CD4-positive, alpha-beta T cell treated with Interleukin-4 for 1 hour (primary cell): ENCODE measurements around the gene ZNF48.
"Not testable (repeated sequence)": the region's sequence is repeated elsewhere in the genome, so short reads cannot be mapped to it uniquely, and the experiment has no call there.

Experiments used
- DNase-seq, 2 donors: peaks; one replicate each; pipeline ENCODE4 v3.0.0-alpha.2; 2020 to 2022

The ZNF48 gene

DNA sequence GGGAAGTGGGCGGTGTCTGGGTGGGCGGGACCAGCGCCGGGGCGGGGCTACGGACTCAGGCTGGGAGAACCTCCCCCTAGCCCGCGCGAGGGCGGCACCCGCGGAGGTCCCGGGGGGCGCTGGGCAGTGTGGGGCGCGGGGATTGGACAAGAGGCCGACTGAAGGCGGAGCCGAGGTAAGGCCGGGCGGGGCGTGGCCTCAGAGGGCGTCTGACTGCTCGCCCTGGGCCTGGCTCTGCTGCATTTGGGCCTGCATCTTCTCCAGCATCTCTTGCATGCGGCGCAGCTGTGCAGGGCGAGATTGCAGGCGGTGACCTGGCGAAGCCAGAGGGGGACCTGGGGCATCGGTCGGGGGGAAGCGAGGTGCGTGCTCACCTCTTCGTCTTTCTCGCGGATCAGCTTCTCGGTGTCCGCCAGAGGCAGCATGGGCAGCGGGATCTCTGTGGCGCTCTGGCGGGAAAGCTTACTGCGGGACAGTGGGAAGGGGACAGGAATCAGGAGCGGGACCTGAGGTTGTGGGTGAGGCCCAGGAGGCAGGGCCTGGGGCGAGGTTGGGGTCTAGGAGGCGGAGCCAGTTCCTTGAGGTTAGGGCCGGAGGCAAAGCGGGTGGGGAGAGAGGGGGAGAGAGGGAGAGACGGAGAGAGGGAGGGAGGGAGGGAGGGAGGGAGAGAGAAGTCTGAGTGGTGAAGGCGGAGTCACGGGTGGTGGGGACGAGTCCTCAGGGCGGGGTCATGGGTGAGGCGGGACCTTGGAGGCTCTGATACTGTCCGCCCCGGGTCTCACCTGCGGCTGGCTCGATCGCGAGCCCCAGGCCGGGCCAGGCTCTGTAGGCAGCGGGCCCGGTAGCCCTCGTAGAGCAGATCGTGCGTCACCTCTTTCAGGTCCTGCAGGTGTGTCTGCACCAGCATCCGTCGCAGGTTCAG lies 16.7 kb upstream of the ZNF48 start:
- peak; percentile 99 for DNase-seq

DNA sequence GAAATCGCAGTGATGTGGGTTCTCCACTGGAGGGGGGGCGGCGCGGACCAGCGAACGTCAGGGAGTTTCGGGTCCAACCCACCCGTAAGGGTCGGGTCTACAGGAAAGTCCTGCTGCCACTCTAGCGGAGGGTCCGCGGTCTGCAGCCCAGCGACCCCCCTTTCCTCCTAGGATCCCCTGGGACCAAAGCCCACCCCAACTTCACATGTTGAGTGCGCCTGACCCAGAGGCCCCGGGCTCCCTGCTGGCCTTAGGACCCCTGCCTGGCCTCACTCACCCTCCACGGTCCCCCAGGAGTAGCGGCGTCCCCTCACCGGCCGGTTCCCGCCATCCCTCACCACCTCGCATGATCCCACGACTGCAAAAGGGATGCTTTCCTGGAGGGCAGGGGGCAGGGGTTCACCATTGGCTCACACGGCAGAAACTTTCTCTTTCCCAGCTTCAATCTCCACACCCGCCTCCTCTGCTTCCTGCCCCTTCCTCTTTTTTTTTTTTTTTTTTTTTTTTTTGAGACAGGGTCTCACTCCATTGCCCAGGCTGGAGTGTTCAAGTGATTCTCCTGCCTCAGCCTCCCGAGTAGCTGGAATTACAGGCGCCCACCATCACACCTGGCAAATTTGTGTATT lies 15.9 kb upstream of the ZNF48 start:
- no peak for DNase-seq

DNA sequence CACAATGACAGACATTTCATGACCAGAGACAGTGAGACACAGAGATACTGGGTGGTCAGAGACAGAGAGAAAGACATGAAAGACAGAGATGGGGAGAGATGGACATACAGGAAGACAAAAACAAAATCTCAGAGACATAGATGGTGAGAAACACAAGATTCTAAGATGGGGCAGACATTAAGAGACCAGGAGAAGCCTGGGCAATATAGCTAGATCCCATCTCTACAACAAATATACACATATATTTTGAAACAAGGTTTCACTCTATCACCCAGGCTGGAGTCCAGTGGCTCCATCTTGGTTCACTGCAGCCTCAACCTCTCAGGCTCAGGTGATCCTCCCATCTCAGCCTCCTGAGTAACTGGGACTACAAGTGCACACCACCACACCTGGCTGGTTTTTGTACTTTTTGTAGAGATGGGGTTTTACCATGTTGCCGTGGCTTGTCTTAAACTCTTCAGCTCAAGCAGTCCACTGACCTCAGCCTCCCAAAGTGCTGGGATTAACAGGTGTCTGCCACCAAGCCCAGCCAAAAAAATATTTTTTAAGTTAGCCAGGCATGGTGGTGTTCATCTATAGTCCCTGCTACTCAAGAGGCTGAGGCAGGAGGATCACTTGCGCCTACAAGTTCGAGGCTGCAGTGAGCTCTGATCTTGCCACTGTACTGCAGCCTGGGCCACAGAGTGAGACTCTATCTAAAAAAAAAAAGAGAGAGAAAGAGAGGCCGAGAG lies 15.0 kb upstream of the ZNF48 start:
- DNase-seq: no peak

DNA sequence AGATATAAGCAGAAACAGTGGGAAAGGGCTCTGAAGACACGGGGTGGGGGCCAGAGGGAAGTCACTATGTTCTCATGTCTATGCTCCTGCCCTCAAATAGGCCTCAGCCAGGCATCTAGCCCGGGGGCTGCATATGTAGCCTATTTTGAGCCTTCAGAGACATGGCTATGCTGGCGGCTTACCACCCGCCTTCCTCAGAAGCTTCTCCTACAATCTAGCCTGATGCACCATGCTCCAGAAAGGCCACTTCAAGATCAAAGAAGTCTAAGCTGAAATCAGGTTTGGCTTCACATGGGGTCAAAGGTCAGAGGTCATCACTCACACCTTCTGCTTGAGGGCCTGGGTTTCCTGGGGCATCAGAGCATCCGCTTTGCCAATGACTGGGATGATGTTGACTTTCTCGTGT lies 14.4 kb upstream of the ZNF48 start:
- DNase-seq: no peak

DNA sequence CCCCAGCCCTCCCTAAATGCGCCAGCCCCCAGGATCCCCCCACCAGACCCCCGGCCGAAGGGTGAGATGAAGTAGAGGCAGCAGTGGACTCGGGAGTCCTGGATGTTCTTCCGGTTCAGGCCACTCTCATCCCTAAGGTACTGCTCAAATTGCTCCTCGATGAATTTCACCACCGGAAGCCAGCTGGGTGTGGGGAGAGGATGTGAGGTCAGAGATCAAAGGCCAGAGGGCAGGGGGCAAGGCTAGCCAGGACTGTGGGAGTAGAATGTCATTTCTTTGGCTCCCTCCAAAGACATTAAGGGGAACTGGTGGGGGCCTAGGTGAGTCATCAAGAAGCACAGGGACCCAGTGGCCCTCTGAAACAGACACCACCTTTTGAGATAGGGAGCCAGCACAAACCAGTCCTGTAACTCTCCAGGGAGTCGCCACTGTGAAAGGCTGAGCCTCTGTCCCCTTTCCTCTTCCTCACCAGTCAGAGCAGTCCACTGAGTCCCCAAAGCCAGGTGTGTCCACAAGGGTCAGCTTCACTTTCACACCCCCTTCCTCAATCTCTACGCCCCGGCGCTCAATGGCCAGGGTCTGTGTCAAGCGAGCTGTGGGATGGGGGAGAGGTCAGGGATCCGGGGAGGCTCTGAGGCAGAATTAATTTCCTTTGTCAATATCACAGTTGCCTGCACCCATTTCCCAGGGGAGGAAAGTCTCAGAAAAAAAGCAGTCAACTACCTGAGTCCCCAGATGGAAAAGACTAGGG lies 13.8 kb upstream of the ZNF48 start:
- DNase-seq: peak; percentile 12 to 44

DNA sequence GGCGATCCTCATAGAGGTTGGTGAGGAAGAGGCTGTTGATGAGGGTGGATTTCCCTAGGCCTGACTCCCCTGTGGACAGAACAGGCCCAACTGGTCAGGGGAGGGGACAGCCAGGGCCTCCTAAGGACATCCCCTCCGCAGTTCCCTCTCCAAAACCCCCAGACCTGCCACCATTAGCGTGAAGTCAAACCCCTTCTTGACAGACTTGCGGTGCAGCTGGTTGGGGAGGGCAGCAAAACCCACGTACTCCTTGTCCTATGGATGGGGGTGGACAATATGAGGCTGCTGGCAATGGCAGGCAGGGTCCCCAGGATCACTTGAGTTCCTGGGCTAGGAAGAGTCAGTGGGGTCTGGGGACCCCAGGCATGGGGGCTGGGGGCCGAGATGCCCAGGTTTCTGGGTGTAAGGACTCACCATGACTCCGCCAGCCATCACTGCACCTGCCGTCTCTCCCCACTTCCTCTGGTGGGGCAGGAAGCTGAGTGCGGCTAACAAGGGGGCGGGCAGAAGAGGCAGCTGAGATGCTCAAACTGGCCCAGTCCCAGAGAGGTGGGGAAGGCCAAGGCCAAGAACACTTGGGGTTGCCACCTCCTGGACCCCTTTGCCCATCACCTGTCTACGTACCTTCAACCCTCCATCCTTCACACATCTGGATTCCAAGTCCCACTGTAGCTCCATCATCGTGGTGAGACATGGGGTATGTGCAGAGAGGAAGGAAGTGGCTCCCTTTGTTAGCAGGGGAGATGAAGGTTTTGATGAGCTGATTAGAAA lies 12.9 kb upstream of the ZNF48 start, which contains the start of gene SEPTIN1:
Gene SEPTIN1, minus strand, starts transcription at position 451 of the 771 bp plus-strand sequence. Its CDS starts 19 bp downstream, at position 432.
- peak; percentile 75 to 80 for DNase-seq

DNA sequence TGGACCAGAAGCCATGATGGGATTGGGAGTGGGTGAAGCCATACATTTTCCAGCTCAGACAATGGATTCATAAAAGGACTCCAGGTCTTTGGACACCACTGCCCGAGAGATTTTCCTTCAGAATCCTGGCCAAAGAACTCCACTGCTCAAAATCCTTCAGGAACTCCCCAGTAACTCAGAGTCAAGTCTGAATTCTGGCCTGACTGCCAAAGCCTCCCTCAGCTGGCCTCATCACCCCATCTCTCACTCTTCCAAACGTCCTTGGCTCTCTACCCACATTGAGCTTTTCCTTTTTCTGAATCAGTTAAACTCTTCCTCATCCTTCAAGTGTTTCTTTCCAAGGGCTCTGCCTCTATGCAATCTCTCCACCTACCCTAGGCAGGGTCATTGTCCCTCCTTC lies 11.7 kb upstream of the ZNF48 start:
- no peak for DNase-seq

DNA sequence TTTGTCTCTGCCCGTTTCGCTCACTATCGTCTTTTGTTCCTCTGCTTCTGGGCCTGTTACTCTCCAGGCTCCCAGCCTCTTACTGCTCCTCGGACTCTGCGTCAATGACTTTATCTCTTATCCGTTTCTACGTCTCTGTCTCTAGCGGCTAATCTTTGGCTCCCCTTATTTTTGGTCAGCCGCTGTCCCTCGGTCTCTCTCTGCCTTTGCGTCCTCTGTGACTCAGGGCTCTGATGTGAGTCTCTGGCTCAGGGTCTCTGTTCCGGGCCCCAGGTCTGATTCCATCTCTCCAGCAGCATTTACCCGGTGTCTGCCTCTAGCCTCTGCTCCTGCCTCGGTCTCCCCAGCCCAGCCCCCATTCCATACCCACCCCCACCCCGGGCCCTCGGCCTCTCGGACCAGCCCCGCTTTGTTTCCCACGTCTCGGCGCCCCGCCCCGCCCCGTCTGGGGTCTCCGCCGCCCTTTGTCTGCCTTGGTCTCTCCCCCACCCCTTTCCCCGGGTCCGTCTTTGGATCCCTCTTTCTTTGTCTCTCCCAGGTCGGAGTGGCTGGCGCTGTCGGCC lies 547 bp upstream of the ZNF48 start:
- DNase-seq: no peak

DNA sequence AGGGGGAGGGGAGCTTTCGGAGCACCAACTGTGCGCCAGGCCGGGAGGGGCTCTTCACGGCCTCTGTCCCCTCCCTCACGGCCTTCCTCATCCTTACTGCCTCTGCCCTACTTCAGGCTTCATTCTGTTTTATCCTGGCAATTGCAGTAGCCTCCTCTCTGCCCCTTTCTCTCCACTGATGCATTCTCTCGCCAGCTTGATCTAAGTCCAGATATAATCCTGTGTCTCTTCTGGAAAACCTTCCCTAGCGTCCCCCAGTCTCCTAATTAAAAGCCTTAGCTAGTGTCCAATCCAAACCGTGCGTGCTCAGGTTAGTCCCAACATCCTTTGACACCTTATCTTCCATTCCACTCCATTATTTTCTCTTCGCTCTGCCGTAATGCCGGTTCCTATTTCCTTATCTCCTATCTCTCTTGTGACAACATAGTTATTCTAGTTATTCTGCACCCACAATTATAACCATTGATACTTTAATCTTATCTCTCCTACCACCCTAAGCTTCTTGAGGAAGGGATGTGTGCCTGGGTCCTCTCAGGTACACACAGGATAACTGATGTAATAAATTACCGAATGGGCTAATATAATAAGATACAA lies 869 bp downstream of the ZNF48 start:
- DNase-seq: no peak

DNA sequence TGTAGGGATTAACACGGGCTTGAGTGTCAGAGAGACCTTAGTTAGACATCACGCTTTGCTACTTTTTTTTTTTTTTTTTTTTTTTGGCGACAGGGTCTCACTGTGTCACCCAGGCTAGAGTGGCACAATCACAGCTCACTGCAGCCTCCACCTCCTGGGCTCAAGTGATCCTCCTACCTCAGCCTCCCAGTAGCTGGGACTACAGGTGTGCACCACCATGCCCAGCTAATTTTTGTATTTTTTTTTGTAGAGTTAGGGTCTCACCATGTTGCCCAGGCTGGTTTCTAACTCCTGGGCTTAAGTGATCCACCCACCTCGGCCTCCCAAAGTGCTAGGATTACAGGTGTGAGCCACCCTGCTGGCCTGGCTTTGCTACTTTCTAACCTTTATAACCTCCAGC lies 1.4 kb downstream of the ZNF48 start:
- DNase-seq: not testable (repeated sequence)

DNA sequence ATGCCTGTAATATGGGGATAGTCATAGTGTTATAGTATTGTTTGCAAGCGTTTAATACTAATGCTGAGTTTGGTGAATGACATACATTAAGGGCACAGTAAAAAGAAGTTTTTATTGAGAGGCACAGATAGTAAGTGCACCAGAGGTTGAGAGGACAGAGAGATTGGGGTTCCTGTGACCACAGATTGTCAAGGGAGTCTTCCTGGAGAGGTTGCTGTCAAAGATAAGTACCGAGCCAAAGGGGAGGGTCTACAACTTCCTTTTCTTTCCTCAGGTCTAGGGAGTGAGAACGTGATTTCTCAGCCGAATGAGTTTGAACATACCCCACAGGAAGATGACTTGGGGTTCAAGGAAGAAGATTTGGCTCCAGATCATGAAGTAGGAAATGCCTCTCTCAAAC lies 1.8 kb downstream of the ZNF48 start:
- no peak for DNase-seq

DNA sequence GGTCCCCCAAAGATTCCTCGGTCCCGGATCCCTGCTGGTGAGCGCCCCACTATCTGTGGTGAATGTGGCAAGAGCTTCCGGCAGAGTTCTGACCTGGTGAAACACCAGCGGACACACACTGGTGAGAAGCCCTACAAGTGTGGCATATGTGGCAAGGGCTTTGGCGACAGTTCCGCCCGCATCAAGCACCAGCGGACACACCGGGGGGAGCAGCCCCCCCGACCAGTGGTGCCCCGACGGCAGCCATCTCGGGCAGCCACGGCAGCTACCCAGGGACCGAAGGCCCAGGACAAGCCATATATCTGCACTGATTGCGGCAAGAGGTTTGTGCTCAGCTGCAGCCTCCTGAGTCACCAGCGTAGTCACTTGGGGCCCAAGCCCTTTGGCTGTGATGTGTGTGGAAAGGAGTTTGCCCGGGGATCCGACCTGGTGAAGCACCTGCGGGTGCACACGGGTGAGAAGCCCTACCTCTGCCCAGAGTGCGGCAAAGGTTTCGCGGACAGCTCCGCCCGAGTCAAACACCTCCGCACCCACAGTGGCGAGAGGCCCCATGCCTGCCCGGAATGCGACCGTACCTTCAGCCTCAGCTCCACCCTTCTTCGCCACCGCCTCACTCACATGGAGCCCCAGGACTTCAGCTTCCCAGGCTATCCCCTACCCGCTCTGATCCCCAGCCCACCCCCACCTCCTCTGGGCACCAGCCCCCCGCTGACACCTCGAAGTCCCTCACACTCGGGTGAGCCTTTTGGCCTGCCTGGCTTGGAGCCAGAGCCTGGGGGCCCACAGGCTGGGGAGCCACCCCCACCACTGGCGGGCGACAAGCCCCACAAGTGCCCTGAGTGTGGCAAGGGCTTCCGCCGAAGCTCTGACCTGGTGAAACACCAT lies 2.8 kb downstream of the ZNF48 start:
- DNase-seq: no peak

DNA sequence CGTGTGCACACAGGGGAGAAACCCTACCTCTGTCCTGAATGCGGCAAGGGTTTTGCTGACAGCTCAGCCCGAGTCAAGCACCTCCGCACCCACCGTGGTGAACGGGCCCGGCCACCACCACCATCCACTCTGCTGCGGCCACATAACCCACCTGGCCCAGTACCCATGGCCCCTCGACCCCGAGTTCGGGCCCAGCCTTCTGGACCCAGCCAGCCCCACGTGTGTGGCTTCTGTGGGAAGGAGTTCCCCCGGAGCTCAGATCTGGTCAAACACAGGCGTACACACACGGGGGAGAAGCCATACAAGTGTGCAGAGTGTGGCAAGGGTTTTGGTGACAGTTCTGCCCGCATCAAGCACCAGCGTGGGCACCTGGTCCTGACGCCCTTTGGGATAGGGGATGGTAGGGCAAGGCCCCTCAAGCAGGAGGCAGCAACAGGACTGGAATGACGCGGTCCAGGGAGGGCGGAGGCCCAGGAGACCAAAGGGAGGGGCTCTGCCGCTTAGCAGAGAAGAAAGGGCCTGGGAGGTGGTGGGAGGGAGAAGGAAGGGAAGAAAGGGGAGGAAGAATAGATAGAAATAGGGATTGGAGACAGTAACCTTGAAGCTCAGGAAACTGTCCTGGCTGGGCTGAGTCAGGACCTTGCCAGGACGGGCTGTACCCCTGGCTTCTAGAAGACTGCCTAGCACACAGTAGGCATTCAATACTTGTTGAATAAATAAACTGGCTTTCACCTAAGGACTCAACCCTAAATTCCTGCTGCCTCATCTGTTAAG lies 3.6 kb downstream of the ZNF48 start:
- DNase-seq: no peak

DNA sequence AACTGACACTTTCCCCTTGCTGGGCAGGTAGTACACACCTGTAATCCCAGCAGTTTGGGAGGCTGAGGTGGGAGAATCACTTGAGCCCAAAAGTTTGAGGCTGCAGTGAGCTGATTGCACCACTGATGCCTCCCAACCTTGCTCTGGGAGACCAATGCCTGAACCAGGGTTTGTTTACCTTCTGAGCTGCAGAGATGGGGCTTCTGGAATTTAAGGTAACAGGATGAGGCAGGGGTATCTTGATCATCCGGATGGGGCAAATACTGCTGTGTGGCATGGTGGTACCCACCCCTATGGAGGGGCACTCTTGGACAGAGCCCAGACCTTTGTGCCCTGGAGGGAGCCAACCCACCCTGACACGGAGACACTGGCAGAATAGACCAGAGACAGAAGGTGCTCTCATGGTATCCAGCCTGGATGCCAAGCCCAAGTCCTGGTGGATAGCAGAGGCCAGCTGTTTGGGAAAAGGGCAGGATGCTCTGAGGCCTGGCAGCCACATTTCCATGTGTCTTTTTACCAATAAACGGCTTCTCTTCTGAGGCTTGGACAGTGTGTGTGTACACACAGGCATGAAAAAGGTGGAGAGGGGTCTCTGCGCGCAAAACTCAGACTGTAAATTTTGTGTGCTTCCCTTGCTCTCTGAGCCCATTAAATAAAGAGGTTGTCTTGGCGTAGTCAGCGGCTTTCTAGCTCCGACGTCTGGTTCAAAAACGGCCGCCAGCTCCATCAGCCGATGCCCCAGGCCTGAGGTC lies 4.4 kb downstream of the ZNF48 start:
- DNase-seq: no peak

DNA sequence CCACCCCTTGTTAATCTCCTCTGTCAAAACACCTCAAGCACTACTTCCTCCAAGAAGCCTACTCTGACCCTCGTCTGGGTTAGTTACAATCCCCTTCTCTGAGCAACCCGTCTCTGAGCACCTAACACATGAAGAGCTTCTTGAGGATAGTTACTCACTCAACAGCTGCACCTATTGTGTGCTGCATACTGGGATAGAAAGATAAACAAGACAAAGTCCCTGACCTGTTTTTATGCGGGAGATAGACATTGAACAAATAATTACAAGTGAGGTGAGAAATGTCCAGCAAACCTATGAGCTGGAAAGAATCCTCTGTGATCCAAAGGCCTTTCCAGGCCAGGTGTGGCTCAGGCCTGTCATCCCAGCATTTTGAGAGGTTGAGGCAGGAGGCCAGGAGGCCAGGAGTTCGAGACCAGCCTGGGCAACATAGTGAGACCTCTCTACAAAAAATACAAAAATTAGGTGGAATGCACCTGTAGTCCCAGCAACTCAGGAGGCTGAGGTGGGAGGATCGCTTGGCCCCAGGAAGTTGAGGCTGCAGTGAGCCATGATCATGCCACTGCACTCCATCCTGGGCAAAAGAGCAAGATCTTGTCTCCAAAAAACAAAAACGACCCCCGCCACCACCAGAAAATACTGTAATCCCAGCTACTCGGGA lies 6.7 kb downstream of the ZNF48 start:
- DNase-seq: no peak

DNA sequence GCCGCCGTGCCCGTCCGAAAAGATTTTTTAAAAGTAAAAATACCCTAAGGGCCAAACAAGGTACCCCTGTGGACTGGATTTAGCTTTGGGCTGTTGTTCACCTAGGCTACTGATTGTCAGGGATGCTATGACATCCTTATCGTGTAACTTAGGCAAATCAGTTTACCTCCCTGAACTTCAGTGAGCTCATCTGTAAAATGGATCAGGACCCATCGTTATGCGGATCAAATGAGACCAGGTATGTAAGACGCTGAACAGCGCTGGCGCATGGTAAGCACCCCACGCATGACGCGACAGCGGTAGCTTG lies 11.5 kb downstream of the ZNF48 start:
- DNase-seq: no peak

DNA sequence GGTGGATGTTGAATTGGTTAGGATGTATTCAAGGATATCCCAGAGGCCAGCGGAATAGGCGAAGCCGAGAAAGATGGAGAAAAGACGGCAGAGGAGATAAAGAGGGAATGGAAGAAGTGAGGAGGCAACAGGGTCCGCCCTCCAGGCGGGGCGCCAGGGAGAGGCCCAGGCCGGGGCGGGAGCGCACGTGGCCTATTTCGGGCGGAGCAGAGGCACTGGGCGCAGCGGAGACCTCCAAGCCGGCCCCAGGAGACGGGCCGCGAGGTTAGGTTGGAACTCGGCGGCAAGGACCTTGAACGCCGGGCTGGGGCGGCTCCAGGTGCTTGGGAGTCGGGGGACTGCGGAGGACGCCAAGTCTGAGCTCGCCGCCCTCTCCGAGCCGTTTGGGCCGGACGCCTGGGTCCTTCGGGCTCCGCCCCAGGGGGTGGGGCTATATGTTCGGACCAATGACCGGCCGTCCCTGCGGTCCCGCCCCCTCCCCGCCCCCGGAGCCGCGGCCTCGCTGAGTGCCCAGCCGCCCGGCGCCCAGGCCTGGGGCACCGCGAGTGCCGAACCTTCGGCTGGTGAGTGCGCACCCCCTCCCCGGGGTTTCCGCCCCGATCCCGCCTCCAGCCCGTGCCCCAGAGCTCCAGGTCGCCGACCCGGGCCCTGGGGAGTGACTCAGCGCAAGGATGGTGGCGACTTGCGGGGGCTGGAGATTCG lies 12.0 kb downstream of the ZNF48 start, which contains the start of gene ZNF771:
Gene ZNF771, plus strand, starts transcription at position 505 of the 702 bp plus-strand sequence. CDS start 448 bp downstream, outside the sequence.
- peak; percentile 87 to 90 for DNase-seq
